GM23338 (cell line): Measurements from ENCODE around the gene CNTROB. TPM values are rescaled to one million over a fixed set of nuclear protein-coding genes. Genes with fewer than 3 reads are reported as not detected.

Experiments
- ATAC-seq: fragments of 200-7000 bp; cut with Tn5 transposase; 3 replicates; pipeline ENCODE4 v1.9.1; 2020
- DNase-seq: peaks from one replicate; pipeline ENCODE4 v3.0.0-alpha.2; 2015; ENCODE audit warnings: low spot score
- H2AFZ ChIP-seq: fragments of 200-600 bp; sonication (generic); 2 replicates; pipeline ENCODE4 v1.8.0; 2016; ENCODE audit warnings: antibody characterized with exemption, mild to moderate bottlenecking, moderate library complexity
- H3F3A ChIP-seq: fragments of 200-600 bp; sonication (generic); replicated peaks from 2 replicates; pipeline ENCODE4 v1.8.0; 2017; ENCODE audit warnings: antibody characterized with exemption, mixed run types, low read depth
- H3K27ac ChIP-seq: fragments of 200-600 bp; sonication (generic); 2 replicates; pipeline ENCODE4 v1.6.1; 2016; ENCODE audit warnings: low read depth
- H3K27me3 ChIP-seq: fragments of 200-600 bp; sonication (generic); 2 replicates; pipeline ENCODE4 v1.8.0; 2016; ENCODE audit warnings: mild to moderate bottlenecking, mixed run types, moderate library complexity; ENCODE audit not compliant: insufficient read depth
- H3K36me3 ChIP-seq: fragments of 200-600 bp; sonication (generic); 2 replicates; pipeline ENCODE4 v1.8.0; 2016; ENCODE audit warnings: mild to moderate bottlenecking; ENCODE audit not compliant: insufficient read depth
- H3K4me1 ChIP-seq: fragments of 200-600 bp; sonication (generic); 2 replicates; pipeline ENCODE4 v1.8.0; 2016; ENCODE audit warnings: mild to moderate bottlenecking, moderate library complexity; ENCODE audit not compliant: insufficient read depth
- H3K4me2 ChIP-seq: fragments of 200-600 bp; sonication (generic); 2 replicates; pipeline ENCODE4 v1.7.1; 2017; ENCODE audit warnings: mixed run types
- H3K4me3 ChIP-seq: fragments of 200-600 bp; sonication (generic); 2 replicates; pipeline ENCODE4 v1.6.1; 2016; ENCODE audit warnings: mixed run types
- H3K79me2 ChIP-seq: fragments of 200-600 bp; sonication (generic); replicated peaks from 2 replicates; pipeline ENCODE4 v1.8.0; 2017; ENCODE audit warnings: mild to moderate bottlenecking; ENCODE audit not compliant: insufficient read depth
- H3K9me2 ChIP-seq: fragments of 200-600 bp; sonication (generic); 2 replicates; pipeline ENCODE4 v1.8.0; 2017; ENCODE audit not compliant: insufficient read depth
- H4K20me1 ChIP-seq: fragments of 200-600 bp; sonication (generic); replicated peaks from 2 replicates; pipeline ENCODE4 v1.8.0; 2017; ENCODE audit warnings: mild to moderate bottlenecking; ENCODE audit not compliant: insufficient read depth
- H3K27ac Mint-ChIP-seq: 2 replicates; pipeline ENCODE4 v1.8.0; 2020; ENCODE audit warnings: inconsistent platforms, mild to moderate bottlenecking, moderate library complexity, mixed read lengths
- H3K27me3 Mint-ChIP-seq: 3 replicates; pipeline ENCODE4 v1.8.0; 2022; ENCODE audit warnings: low read depth, mild to moderate bottlenecking, moderate library complexity, mixed read lengths, inconsistent platforms; ENCODE audit not compliant: insufficient read depth, poor library complexity
- H3K36me3 Mint-ChIP-seq: 3 replicates; pipeline ENCODE4 v1.8.0; 2021; ENCODE audit warnings: low read depth, mild to moderate bottlenecking, inconsistent platforms, moderate library complexity, mixed read lengths
- H3K4me1 Mint-ChIP-seq: 3 replicates; pipeline ENCODE4 v1.8.0; 2020; ENCODE audit warnings: mild to moderate bottlenecking, inconsistent platforms, mixed read lengths
- H3K4me3 Mint-ChIP-seq: 3 replicates; pipeline ENCODE4 v1.8.0; 2021; ENCODE audit warnings: moderate library complexity, mild to moderate bottlenecking, inconsistent platforms, mixed read lengths
- H3K9me3 Mint-ChIP-seq: 3 replicates; pipeline ENCODE4 v1.8.0; 2020; ENCODE audit warnings: moderate library complexity, mild to moderate bottlenecking, inconsistent platforms, mixed read lengths
- EZH2phosphoT487 ChIP-seq: fragments of 200-600 bp; sonication (generic); IDR thresholded peaks from one replicate; pipeline ENCODE4 v1.8.1; 2018; ENCODE audit warnings: antibody characterized with exemption; ENCODE audit not compliant: unreplicated experiment
- POLR2AphosphoS5 ChIP-seq: IDR thresholded peaks from 2 replicates; pipeline ENCODE4 v1.6.1; 2016; ENCODE audit warnings: antibody characterized with exemption, low read depth
- polyA plus RNA-seq: library from polyadenylated mRNA; unstranded; fragments of >200 nt; fragmentation: Nextera tagmentation; extraction: Ambion mirVana; gene quantifications from 2 replicates; pipeline ENCODE4 v1.2.1, GENCODE V29; 2016
- total RNA-seq: library from RNA; depleted of rRNA; stranded (reverse); fragments of >200 nt; shearing (Covaris generic); gene quantifications from 2 replicates; pipeline ENCODE4 v1.2.3, GENCODE V29; 2014
- TF ChIP-seq, protein P1 (sequence below): fragments of 250-450 bp; sonication (Bioruptor Pico); IDR thresholded peaks from 2 replicates; pipeline ENCODE4 v1.5.0; 2020; ENCODE audit warnings: mild to moderate bottlenecking, moderate library complexity

Gene CNTROB
- total and polyA plus RNA-seq, 2 experiments from 2014 or later: 16.3 to 18.5 TPM

GRCh38 chr17:7887038-7887481 is 44.9 kb upstream of the CNTROB start:
- peak overlapping the region; percentile 87 for H2AFZ ChIP-seq
- peaks cover 3% of the 10 kb centered on the region; the same call in 2 of the 3 replicates for H3K4me1 Mint-ChIP-seq
- DNase-seq (peak; percentile 42), ATAC-seq (no peak)
- no peak overlapping the region for H3K4me3 Mint-ChIP-seq
- peak overlapping the region; percentile 65 for H3K4me3 ChIP-seq
- H3K4me1 ChIP-seq: peaks cover 46% of the 10 kb centered on the region
- H3K27me3 Mint-ChIP-seq: peaks cover 9% of the 10 kb centered on the region
- no peaks in the 10 kb centered on the region for H3K9me2 ChIP-seq
- no peaks in the 10 kb centered on the region for H3K79me2 ChIP-seq
- no peaks in the 10 kb centered on the region; the same call in 2 of the 3 replicates for H3K36me3 Mint-ChIP-seq
- peak overlapping the region; percentile 88 for H3K4me2 ChIP-seq
- H3F3A ChIP-seq: peaks cover 8% of the 10 kb centered on the region
- H4K20me1 ChIP-seq: no peaks in the 10 kb centered on the region
- TF ChIP-seq, protein P1, sequence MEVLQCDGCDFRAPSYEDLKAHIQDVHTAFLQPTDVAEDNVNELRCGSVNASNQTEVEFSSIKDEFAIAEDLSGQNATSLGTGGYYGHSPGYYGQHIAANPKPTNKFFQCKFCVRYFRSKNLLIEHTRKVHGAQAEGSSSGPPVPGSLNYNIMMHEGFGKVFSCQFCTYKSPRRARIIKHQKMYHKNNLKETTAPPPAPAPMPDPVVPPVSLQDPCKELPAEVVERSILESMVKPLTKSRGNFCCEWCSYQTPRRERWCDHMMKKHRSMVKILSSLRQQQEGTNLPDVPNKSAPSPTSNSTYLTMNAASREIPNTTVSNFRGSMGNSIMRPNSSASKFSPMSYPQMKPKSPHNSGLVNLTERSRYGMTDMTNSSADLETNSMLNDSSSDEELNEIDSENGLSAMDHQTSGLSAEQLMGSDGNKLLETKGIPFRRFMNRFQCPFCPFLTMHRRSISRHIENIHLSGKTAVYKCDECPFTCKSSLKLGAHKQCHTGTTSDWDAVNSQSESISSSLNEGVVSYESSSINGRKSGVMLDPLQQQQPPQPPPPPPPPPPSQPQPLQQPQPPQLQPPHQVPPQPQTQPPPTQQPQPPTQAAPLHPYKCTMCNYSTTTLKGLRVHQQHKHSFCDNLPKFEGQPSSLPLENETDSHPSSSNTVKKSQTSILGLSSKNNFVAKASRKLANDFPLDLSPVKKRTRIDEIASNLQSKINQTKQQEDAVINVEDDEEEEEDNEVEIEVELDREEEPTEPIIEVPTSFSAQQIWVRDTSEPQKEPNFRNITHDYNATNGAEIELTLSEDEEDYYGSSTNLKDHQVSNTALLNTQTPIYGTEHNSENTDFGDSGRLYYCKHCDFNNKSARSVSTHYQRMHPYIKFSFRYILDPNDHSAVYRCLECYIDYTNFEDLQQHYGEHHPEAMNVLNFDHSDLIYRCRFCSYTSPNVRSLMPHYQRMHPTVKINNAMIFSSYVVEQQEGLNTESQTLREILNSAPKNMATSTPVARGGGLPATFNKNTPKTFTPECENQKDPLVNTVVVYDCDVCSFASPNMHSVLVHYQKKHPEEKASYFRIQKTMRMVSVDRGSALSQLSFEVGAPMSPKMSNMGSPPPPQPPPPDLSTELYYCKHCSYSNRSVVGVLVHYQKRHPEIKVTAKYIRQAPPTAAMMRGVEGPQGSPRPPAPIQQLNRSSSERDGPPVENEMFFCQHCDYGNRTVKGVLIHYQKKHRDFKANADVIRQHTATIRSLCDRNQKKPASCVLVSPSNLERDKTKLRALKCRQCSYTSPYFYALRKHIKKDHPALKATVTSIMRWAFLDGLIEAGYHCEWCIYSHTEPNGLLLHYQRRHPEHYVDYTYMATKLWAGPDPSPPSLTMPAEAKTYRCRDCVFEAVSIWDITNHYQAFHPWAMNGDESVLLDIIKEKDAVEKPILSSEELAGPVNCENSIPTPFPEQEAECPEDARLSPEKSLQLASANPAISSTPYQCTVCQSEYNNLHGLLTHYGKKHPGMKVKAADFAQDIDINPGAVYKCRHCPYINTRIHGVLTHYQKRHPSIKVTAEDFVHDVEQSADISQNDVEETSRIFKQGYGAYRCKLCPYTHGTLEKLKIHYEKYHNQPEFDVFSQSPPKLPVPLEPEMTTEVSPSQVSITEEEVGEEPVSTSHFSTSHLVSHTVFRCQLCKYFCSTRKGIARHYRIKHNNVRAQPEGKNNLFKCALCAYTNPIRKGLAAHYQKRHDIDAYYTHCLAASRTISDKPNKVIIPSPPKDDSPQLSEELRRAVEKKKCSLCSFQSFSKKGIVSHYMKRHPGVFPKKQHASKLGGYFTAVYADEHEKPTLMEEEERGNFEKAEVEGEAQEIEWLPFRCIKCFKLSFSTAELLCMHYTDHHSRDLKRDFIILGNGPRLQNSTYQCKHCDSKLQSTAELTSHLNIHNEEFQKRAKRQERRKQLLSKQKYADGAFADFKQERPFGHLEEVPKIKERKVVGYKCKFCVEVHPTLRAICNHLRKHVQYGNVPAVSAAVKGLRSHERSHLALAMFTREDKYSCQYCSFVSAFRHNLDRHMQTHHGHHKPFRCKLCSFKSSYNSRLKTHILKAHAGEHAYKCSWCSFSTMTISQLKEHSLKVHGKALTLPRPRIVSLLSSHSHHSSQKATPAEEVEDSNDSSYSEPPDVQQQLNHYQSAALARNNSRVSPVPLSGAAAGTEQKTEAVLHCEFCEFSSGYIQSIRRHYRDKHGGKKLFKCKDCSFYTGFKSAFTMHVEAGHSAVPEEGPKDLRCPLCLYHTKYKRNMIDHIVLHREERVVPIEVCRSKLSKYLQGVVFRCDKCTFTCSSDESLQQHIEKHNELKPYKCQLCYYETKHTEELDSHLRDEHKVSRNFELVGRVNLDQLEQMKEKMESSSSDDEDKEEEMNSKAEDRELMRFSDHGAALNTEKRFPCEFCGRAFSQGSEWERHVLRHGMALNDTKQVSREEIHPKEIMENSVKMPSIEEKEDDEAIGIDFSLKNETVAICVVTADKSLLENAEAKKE: no peak
- TF ChIP-seq EZH2phosphoT487: no peak
- H3K36me3 ChIP-seq: 0 out of 2 replicates have a peak, but pooled peaks cover 3% of the 10 kb centered on the region
- peaks cover 58% of the 10 kb centered on the region for H3K27me3 ChIP-seq
- no peaks in the 10 kb centered on the region; the same call in 2 of the 3 replicates for H3K9me3 Mint-ChIP-seq
- no peak overlapping the region for H3K27ac ChIP-seq
- no peak overlapping the region for H3K27ac Mint-ChIP-seq

DNA sequence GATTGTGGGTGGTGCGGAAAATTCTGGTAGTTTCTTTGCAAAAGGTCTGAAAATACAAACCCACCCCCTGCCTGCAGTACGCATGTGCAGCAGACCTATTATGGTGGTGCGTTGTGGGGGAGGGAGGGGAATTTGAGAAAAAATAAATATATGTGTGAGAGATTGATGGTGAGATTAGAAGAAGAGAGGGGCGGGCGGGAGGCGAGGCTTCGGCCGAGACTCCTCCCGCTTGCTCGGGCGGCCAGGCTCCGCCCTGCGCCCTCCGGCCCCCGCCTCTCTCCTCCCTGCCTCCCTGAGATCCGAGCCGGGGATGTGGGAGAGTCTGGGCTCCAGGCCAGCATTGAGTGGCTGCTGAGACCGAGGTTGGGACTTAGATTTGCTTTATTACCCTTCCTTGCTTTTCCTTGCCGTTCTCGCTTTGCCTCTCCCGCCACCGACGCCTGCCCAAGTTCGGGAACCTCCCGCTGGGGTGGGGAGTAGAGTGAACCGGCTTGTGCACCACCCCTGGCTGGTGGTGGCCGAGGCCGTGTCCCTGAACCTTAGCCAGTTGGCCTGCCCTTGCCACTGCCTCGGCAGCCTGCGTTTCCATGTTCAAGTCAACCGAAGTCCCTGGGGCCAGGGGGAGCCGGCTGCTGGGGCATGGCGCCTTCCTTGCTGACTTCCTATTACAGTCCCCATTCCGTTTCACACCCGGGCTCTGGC is 44.4 kb upstream of the CNTROB start:
- TF ChIP-seq, protein P1: no peak
- peak; percentile 66 for TF ChIP-seq POLR2AphosphoS5
- Mint-ChIP-seq H3K4me1 (peaks cover 3% of the 10 kb centered on the region; the same call in 2 of the 3 replicates), H3K27ac (no peak overlapping the region), H3K27me3 (peaks cover 9% of the 10 kb centered on the region), H3K9me3 (no peaks in the 10 kb centered on the region; the same call in 2 of the 3 replicates), H3K36me3 (no peaks in the 10 kb centered on the region; the same call in 2 of the 3 replicates), H3K4me3 (no peak overlapping the region)
- Histone ChIP-seq H3K4me1 (peaks cover 44% of the 10 kb centered on the region), H4K20me1 (no peaks in the 10 kb centered on the region), H3K4me3 (peak overlapping the region; percentile 65), H3K9me2 (no peaks in the 10 kb centered on the region), H3K36me3 (0 out of 2 replicates have a peak, but pooled peaks cover 3% of the 10 kb centered on the region), H3K27ac (no peak overlapping the region), H3F3A (peaks cover 8% of the 10 kb centered on the region), H2AFZ (peak overlapping the region; percentile 99), H3K27me3 (peaks cover 52% of the 10 kb centered on the region), H3K4me2 (peak overlapping the region; percentile 88), H3K79me2 (no peaks in the 10 kb centered on the region)
- DNase-seq (peak; percentile 90), ATAC-seq (peak; percentile 86)
